T47D (cell line): ENCODE measurements around the gene JPT2.
"Not testable (repeated sequence)": the region's sequence is repeated elsewhere in the genome, so short reads cannot be mapped to it uniquely, and the experiment has no call there.

Experiments
- DNase-seq, 2 experiments: peaks; one replicate each; pipeline versions ENCODE4 v3.0.0 to v3.0.0-alpha.2; 2011 to 2012; ENCODE audit warnings: low read depth in 1 of 2, low spot score in 1 of 2
- JUND ChIP-seq: IDR thresholded peaks from 2 replicates; pipeline ENCODE4 v1.6.1; 2012; ENCODE audit warnings: low read depth
- in situ Hi-C: cut with HindIII; loops from 2 replicates; pipeline ENCODE4 v1.10.0; 2016; ENCODE audit warnings: low sequenced_read_pairs, low pct_unique_long_range_greater_than_20kb

Gene JPT2

DNA sequence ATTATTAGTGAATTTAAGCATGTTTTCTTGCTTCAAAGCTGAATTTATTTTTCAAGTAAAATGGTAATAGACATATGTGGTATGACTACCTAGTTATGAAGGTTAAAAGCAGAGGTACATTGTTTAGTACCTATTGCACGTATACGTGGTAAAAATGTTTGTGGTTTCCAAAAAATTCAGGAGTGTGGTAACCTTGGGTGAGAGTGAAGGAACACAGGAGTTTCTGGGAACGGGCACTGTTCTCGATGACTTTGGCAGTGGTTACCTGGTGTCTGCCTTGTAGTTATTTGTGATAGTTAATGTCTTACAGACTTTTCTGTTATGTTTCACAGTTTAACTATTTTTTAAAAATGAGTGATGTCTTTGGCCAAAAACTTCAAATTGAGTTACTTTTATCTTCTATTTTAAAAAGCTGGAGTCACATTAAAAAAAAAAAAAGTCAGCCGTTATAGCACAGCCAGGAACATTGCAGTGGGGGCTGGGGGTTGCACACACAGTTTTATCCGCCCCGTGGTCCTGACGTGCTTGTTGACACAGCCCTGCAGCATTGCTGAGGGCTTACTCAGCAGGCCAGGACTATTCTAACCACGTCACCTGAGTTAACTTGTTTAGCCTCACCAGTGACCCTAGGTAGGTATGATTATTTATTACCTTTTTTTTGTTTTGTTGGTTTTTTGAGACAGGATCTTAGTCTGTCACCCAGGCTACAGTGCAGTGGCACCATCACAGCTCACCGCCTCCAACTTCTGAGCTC, 10.9 kb downstream of the JPT2 start:
- peak; percentile 62 to 85 for DNase-seq
- in situ Hi-C loops = no loop called here
- TF ChIP-seq JUND = no peak

DNA sequence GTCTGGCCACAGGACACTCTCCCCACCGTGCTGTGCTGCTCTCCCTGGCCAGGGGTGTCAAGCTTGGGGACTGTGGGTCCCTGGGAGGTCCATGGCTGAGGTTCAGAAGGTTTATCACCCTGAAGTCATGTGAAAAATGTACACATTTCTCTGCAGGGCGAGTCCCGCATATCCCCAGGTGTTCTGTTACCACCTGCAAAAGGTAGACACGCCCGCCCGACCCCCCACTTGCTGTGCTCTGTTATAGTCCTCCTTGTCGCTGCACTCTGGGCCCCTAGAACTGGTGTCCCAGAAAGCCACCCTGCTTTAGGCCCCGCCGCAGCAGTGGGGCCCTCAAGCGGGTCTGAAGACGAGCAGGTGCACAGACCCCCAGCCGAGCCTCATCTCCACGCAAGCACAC, 11.8 kb downstream of the JPT2 start:
- no peak for DNase-seq
- no peak for TF ChIP-seq JUND
- in situ Hi-C loops = no loop called here

DNA sequence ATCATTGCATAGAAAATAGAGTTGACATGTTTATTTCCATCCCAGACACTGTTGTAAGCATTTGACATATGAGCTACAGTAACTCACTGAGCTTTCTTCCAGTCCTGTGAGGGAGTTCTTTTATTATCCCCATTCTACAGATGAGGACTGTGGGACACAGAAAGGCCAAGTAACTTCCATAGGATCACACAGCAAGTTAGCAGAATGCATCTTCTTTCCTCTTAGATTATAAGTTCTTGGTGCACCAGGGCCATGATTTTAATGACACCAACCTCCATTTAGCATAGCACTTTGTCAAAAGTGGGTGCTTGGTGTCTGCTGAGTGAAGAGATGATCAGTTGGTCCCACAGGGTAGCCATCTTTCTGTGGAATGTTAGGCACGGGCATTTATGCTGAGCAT, 12.7 kb downstream of the JPT2 start:
- in situ Hi-C loops = no loop called here

DNA sequence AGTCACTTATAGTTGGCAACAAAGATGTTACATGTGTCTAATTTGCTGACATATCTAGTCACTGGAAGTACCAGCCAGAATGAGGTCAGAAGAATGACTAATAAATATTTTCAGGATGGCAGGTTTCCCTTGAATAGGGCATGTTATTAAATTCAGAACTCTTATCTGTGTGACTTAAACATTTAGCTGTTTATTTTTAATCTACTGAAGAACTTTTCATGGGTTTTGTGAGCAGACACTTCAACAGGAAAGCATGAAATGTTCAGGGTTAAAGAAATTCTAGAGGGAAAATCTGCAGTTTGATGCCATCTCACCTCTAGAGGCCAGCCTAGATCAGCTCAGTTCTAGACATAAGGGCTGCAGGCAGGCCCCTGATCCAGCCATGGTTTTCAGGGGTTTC, 13.2 kb downstream of the JPT2 start:
- TF ChIP-seq JUND = no peak
- DNase-seq = no peak
- in situ Hi-C loops = no loop called here

More for the DNA sequence above, 12.7 kb downstream of the JPT2 start:
- no peak for DNase-seq
- no peak for TF ChIP-seq JUND

DNA sequence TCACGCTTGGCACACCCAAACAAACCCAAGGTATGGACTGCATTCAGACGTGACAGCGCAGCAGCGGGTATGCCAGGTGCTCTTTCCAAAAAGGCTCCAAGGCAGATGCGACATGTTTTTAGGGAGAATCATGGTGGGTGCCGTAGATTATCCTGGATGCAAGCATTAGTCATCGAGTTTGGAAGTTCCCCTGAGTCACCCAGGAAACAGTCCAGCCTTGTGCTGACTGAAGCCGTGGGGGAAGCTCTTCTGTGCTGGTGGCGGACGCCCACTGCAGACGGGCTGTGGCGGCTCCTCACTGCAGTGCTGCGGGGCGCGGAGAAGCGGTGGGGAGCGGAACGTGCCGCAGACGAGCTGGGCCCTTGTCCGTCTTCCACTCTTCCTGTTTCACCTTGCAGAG, 13.9 kb downstream of the JPT2 start:
- no peak for TF ChIP-seq JUND
- in situ Hi-C loops = no loop called here
- no peak for DNase-seq

DNA sequence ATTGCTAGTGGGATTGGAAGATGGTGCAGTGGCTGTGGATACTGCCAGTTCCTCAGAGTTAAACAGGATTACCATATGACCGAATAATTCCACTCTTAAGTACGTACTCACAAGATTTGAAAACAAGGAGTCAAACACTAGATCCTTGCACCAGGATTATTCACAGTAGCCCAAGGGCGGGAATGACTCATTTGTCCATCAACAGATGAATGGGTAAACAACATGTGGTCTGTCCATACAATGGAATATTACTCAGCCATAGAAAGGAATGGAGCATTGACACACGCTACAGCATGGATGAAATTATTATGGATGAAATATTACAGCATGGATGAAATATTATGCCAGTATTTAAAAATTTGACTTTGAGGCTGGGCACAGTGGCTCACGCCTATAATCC, 18.8 kb downstream of the JPT2 start:
- in situ Hi-C loops = no loop called here
- no peak for TF ChIP-seq JUND
- DNase-seq = peak in 1 of 2 experiments; percentile 75

DNA sequence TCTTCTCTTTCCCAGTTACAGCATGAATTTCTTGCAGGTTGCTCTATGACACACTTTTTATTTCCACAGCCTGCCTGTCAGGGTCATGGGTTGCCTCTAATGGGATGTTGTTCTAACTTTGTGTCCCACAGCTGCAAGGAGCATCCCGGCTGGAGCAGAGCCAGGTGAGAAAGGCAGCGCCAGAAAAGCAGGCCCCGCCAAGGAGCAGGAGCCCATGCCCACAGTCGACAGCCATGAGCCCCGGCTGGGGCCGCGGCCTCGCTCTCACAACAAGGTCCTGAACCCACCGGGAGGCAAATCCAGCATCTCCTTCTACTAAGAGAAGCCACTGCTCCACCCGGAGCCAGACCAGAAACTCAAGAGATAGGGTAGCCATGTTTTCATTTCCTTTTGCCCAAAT, 20.6 kb downstream of the JPT2 start:
- no peak for TF ChIP-seq JUND
- in situ Hi-C loops = no loop called here
- no peak for DNase-seq

DNA sequence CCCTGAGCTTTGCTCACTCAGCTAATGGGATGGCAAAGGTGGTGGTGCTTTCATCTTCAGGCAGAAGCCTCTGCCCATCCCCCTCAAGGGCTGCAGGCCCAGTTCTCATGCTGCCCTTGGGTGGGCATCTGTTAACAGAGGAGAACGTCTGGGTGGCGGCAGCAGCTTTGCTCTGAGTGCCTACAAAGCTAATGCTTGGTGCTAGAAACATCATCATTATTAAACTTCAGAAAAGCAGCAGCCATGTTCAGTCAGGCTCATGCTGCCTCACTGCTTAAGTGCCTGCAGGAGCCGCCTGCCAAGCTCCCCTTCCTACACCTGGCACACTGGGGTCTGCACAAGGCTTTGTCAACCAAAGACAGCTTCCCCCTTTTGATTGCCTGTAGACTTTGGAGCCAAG, 22.2 kb downstream of the JPT2 start:
- DNase-seq = no peak
- no peak for TF ChIP-seq JUND
- in situ Hi-C loops = no loop called here

DNA sequence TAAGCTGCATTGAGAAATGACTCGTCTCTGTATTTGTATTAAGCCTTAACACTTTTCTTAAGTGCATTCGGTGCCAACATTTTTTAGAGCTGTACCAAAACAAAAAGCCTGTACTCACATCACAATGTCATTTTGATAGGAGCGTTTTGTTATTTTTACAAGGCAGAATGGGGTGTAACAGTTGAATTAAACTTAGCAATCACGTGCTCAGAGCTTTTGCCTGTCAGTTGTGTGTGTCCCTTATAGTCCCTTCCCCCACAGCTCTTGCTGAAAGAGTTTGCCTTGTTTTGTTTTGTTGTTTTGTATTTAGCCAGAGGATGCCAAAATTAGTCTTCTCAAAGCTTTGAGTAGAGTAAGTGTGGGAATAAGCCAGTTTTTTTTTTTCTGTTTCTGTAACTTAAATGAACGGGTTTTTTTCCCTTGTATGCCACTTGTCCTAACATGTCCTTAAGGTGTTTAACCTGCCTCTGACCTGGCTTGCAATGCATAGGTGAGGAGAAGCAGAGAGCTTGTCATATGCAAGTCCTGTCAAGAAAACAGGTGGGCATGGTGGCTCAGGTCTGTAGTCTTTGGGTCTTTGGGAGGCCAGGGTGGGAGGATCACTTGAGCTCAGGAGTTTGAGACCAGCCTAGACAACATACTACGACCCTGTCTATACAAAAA, 23.3 kb downstream of the JPT2 start:
- no peak for DNase-seq
- TF ChIP-seq JUND = no peak
- in situ Hi-C loops = no loop called here

DNA sequence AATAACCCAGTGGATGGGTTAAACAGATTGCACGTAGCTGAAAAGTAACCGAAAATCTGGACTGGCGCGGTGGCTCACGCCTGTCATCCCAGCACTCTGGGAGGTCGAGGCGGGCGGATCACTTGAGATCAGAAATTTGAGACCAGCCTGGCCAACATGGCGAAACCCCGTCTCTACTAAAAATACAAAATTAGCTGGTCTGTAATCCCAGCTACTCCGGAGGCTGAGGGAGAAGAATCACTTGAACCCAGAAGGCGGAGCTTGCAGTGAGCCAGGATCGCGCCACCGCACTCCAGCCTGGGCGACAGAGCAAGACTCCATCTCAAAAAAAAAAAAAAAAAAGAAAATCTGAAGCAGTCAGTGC, 27.2 kb downstream of the JPT2 start:
- DNase-seq, in situ Hi-C loops: not testable (repeated sequence)

DNA sequence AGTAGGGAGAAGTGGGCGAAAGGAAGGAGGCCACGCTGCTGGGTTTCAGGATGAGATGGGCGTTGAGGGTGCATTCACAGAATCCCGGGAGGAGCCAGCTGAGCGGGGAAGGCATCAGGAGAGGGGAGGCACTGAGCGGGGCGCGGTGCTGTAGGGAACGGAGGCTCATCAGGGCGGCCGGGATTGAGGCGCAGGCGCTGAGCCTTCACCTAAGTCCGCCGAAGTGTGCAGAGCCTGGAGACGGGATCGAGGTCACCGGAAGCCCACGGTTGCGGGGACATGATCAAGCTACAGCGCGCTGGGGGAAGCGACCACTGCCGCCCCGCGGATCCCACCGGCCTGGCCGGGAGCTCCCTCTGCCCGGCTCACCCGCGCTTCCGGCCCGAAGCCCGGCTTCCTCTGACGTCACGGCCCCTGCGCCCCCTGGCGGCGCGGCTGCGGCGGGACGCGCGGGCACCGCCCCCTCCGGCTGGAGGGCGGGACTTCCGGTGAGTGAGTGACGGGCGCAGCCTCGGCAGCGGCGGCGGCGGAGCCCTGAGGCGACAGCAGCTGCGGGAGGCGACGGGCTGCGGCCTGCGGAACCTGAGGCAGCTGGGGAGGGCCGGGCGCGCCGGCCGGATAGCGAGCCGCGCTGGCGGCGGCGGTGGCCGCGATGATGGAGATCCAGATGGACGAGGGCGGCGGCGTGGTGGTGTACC, 27.8 kb downstream of the JPT2 start, which contains the start of gene MAPK8IP3:
MAPK8IP3 (plus strand) TSS at position 508 of the 698 bp plus-strand sequence; CDS start at position 653, 145 bp downstream.
- in situ Hi-C loops = no loop called here
- peak; percentile 94 to 95 for DNase-seq
- TF ChIP-seq JUND = no peak

DNA sequence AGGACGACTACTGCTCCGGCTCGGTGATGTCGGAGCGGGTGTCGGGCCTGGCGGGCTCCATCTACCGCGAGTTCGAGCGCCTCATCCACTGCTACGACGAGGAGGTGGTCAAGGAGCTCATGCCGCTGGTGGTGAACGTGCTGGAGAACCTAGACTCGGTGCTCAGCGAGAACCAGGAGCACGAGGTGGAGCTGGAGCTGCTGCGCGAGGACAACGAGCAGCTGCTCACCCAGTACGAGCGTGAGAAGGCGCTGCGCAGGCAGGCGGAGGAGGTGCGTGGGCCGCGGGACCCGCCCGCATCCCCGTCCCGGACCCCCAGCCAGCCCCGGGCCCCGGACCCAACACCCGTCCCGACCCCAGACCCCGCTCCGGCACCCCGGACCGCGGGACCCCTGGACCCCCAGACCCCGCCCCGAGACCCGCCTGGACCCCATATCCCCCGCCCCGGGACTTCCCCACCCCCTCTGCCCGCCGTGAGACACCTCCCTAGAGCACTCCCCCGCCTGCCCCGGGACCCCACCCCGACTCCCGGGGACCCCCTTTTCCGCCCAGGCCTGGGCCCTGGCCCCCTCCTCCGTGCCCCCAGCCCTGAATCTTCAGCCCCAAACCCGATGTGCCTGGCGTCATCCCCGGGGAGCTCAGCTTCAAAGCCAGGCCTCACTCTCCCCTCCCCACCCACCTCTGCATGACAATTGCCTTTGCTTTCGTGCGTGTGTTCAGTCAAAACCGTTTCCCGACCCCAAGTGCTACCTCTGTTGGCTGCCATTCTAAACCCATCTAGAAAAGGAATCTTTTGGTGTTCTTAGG, 28.5 kb downstream of the JPT2 start:
- peak; percentile 33 to 71 for DNase-seq
- in situ Hi-C loops = no loop called here
- no peak for TF ChIP-seq JUND
